Body of pancreas (tissue), 4 donors: Measurements from ENCODE around the gene OR2T29. TPM values are rescaled to one million over a fixed set of nuclear protein-coding genes. Genes with fewer than 3 reads are reported as not detected.
"Not testable (repeated sequence)": the region's sequence is repeated elsewhere in the genome, so short reads cannot be mapped to it uniquely, and the experiment has no call there.

Source experiments
- ATAC-seq: fragments of 150-250 bp; one replicate; pipeline ENCODE4 v1.9.1; 2016
- DNase-seq, 4 donors: peaks; one replicate each; pipeline ENCODE4 v3.0.0-alpha.2; 2019
- H3K27ac ChIP-seq, 4 donors: fragments of 200-600 bp; sonication (generic); 1 replicate in 3 of 4; 2 replicates in 1 of 4; pipeline versions ENCODE4 v1.5.1 to v1.6.1; 2016 to 2019; ENCODE audit warnings: mild to moderate bottlenecking in 1 of 4, mixed read lengths in 1 of 4, moderate library complexity in 1 of 4
- H3K27me3 ChIP-seq, 2 donors: fragments of 200-600 bp; sonication (generic); one replicate each; pipeline ENCODE4 v1.6.0; 2016; ENCODE audit warnings: mild to moderate bottlenecking in 1 of 2
- H3K36me3 ChIP-seq, 2 donors: fragments of 200-600 bp; sonication (generic); replicated peaks in 1 of 2; 2 replicates each; pipeline ENCODE4 v1.5.1; 2016; ENCODE audit warnings: low read depth in 2 of 2; ENCODE audit not compliant: insufficient read depth in 1 of 2
- H3K4me1 ChIP-seq: fragments of 200-600 bp; sonication (generic); one replicate; pipeline ENCODE4 v1.6.0; 2016
- H3K4me3 ChIP-seq, 2 donors: fragments of 200-600 bp; sonication (generic); 1 replicate in 1 of 2; 2 replicates in 1 of 2; pipeline ENCODE4 v1.5.1; 2016 to 2019
- H3K9me3 ChIP-seq, 3 donors: fragments of 200-600 bp; sonication (generic); 1 replicate in 2 of 3; 2 replicates in 1 of 3; pipeline ENCODE4 v1.5.1; 2016
- POLR2A ChIP-seq, 3 donors: fragments of 450-650 bp; IDR thresholded peaks; one replicate each; pipeline ENCODE4 v1.6.1; 2016; ENCODE audit warnings: antibody characterized with exemption in 3 of 3, mild to moderate bottlenecking in 2 of 3
- WGBS, 2 donors: methylation state at CpG; one replicate each; pipeline ENCODE4 v1.1.5; 2017; 5-methylcytosine and 5-hydroxymethylcytosine counted together
- intact Hi-C: fragments of 100-400 bp; cut with DNase I; formaldehyde crosslinking; loops from one replicate; pipeline ENCODE4 v1.15.1; 2023
- small RNA-seq: library from RNA; depleted of rRNA; stranded (forward); fragments of <200 nt; gene quantifications from one replicate; pipeline ENCODE3, GENCODE V24; 2016
- total RNA-seq, 2 donors: library from RNA; depleted of rRNA; stranded (reverse); fragments of >200 nt; gene quantifications; one replicate each; pipeline ENCODE4 v1.1.0, GENCODE V29; 2016
- TF ChIP-seq, protein P1 (sequence below), 7 experiments: fragments of 450-650 bp in 4 of 7; fragments of 200-600 bp in 3 of 7; sonication (generic) in 3 of 7; IDR thresholded peaks; one replicate each; pipeline ENCODE4 v1.5.1; 2016 to 2019; ENCODE audit warnings: antibody characterized with exemption in 7 of 7

Gene OR2T29
- total RNA-seq, 2 donors from 2014 or later, result not detected

DNA sequence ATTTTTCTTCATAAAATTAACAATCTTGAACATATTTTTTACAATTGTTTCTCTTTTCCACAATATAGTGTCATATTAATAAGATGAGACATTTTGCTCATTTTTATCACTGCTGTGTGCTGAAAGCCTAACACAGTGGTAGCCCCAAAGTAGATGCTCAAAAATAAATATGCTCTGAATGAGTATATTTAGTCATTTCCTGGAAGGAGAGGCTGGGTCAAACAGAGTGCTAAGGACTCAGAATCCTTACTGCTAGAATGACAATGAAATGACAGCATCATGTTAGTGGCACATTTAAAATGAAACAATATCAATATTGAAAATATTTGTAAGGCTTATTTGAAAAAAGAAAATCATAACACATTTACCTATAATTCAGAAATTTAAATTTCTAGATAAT is 25.1 kb downstream of the OR2T29 start:
- H3K36me3 ChIP-seq, DNase-seq, H3K4me3 ChIP-seq, H3K27ac ChIP-seq, H3K4me1 ChIP-seq, intact Hi-C loops, H3K27me3 ChIP-seq, H3K9me3 ChIP-seq, ATAC-seq: not testable (repeated sequence)

GRCh38 chr1:248521856-248522255 is 40.7 kb downstream of the OR2T29 start:
- 64 to 75% methylated on average over 8 to 12 of the region's 12 CpGs for WGBS, 2 donors
- Histone ChIP-seq H3K4me3 (no peak overlapping the region), H3K9me3 (peaks cover 0 to 8% (median 0%) of the 10 kb centered on the region in 3 donors), H3K4me1 (no peaks in the 10 kb centered on the region), H3K27me3 (no peaks in the 10 kb centered on the region), H3K27ac (no peak overlapping the region), H3K36me3 (no peaks in the 10 kb centered on the region)
- intact Hi-C loops, result no loop called here
- ATAC-seq, result no peak
- TF ChIP-seq, protein P1, sequence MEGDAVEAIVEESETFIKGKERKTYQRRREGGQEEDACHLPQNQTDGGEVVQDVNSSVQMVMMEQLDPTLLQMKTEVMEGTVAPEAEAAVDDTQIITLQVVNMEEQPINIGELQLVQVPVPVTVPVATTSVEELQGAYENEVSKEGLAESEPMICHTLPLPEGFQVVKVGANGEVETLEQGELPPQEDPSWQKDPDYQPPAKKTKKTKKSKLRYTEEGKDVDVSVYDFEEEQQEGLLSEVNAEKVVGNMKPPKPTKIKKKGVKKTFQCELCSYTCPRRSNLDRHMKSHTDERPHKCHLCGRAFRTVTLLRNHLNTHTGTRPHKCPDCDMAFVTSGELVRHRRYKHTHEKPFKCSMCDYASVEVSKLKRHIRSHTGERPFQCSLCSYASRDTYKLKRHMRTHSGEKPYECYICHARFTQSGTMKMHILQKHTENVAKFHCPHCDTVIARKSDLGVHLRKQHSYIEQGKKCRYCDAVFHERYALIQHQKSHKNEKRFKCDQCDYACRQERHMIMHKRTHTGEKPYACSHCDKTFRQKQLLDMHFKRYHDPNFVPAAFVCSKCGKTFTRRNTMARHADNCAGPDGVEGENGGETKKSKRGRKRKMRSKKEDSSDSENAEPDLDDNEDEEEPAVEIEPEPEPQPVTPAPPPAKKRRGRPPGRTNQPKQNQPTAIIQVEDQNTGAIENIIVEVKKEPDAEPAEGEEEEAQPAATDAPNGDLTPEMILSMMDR (IDR thresholded peaks at IDR 0.05), result no peak
- no peak for TF ChIP-seq POLR2A (IDR thresholded peaks at IDR 0.05)
- DNase-seq, result no peak

DNA sequence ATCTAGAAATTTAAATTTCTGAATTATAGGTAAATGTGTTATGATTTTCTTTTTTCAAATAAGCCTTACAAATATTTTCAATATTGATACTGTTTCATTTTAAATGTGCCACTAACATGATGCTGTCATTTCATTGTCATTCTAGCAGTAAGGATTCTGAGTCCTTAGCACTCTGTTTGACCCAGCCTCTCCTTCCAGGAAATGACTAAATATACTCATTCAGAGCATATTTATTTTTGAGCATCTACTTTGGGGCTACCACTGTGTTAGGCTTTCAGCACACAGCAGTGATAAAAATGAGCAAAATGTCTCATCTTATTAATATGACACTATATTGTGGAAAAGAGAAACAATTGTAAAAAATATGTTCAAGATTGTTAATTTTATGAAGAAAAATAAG is 52.4 kb downstream of the OR2T29 start:
- H3K36me3 ChIP-seq, H3K27ac ChIP-seq, H3K4me1 ChIP-seq, H3K9me3 ChIP-seq, H3K27me3 ChIP-seq, DNase-seq, ATAC-seq, H3K4me3 ChIP-seq, intact Hi-C loops: not testable (repeated sequence)

- ATAC-seq, H3K4me1 ChIP-seq, H3K36me3 ChIP-seq, DNase-seq, H3K27me3 ChIP-seq, H3K4me3 ChIP-seq, intact Hi-C loops, H3K27ac ChIP-seq, H3K9me3 ChIP-seq: not testable (repeated sequence)
- no CpG with 5 or more reads among the region's 2 CpGs for WGBS, 2 donors
These were observed 54.8 kb downstream of the OR2T29 start, which contains the start of gene OR2G6 for GRCh38 chr1:248507773-248508172. TSS of gene OR2G6 (plus strand) at chr1:248508073. CDS start at chr1:248521647, 13,574 bp downstream.

Small RNAs within 50 kb of the gene (small RNA-seq; reads per million reads assigned to genes)
- not detected for gene RF00019

Other genes starting within 250 kb of the OR2T29 start
- not detected for gene OR2M7, start 238.2 kb downstream of the OR2T29 start, total RNA-seq
- not detected for gene OR14C36, start 214.0 kb downstream of the OR2T29 start, total RNA-seq
- not detected for gene OR2T4, start 201.1 kb downstream of the OR2T29 start, total RNA-seq
- not detected for gene OR2T6, start 187.0 kb downstream of the OR2T29 start, total RNA-seq
- not detected for gene OR2T1, start 159.7 kb downstream of the OR2T29 start, total RNA-seq
- gene OR2T2, start 117.1 kb downstream of the OR2T29 start, total RNA-seq, result not detected
- not detected for gene OR2T3, start 89.4 kb downstream of the OR2T29 start, total RNA-seq
- gene OR2T5, start 74.2 kb downstream of the OR2T29 start, total RNA-seq, result not detected
- not detected for gene OR2G6, start 54.7 kb downstream of the OR2T29 start, total RNA-seq
- gene OR2T34, start 12.0 kb upstream of the OR2T29 start, total RNA-seq, result not detected
- gene OR2T10, start 34.9 kb upstream of the OR2T29 start, total RNA-seq, result not detected
- under 1 TPM in 1 of 2 donors, not detected in 1; 0.26 TPM for gene OR2T11, start 72.3 kb upstream of the OR2T29 start, total RNA-seq
- not detected for gene OR2T35, start 82.5 kb upstream of the OR2T29 start, total RNA-seq
- gene OR2T27, start 92.8 kb upstream of the OR2T29 start, total RNA-seq, result not detected
- not detected for gene OR14I1, start 140.0 kb upstream of the OR2T29 start, total RNA-seq
- not detected for gene LYPD8, start 193.0 kb upstream of the OR2T29 start, total RNA-seq